Spleen (tissue), 11 donors: ENCODE measurements around the gene ROBO1. TPM values are rescaled to one million over a fixed set of nuclear protein-coding genes. Genes with fewer than 3 reads are reported as not detected.

Experiments used
- DNase-seq: peaks from one replicate; pipeline ENCODE4 v3.0.0-alpha.2; 2020
- H3K27ac ChIP-seq, 8 donors: fragments of 200-600 bp; sonication (generic) in 7 of 8; 1 replicate in 4 of 8; 2 replicates in 4 of 8; pipeline versions ENCODE4 v1.5.0 to v1.8.0; 2016 to 2021; ENCODE audit warnings: inconsistent platforms in 4 of 8, mild to moderate bottlenecking in 4 of 8, moderate library complexity in 1 of 8
- H3K27me3 ChIP-seq, 7 donors: fragments of 200-600 bp; sonication (generic) in 6 of 7; replicated peaks in 1 of 7; 1 replicate in 4 of 7; 2 replicates in 3 of 7; pipeline versions ENCODE4 v1.5.0 to v1.8.0; 2016 to 2021; ENCODE audit warnings: inconsistent platforms in 3 of 7, mild to moderate bottlenecking in 1 of 7
- H3K36me3 ChIP-seq, 6 donors: fragments of 200-600 bp; sonication (generic) in 5 of 6; 1 replicate in 4 of 6; 2 replicates in 2 of 6; pipeline versions ENCODE4 v1.5.0 to v1.8.0; 2016 to 2021; ENCODE audit warnings: inconsistent platforms in 2 of 6
- H3K4me1 ChIP-seq, 6 donors: fragments of 200-600 bp; sonication (generic) in 5 of 6; 1 replicate in 3 of 6; 2 replicates in 3 of 6; pipeline versions ENCODE4 v1.5.0 to v1.8.0; 2016 to 2021; ENCODE audit warnings: inconsistent platforms in 3 of 6
- H3K4me3 ChIP-seq, 8 donors: fragments of 200-600 bp; sonication (generic) in 7 of 8; 1 replicate in 4 of 8; 2 replicates in 4 of 8; pipeline versions ENCODE4 v1.5.0 to v1.8.0; 2016 to 2021; ENCODE audit warnings: inconsistent platforms in 4 of 8, mild to moderate bottlenecking in 4 of 8, moderate library complexity in 2 of 8
- H3K9me3 ChIP-seq, 8 donors: fragments of 200-600 bp; sonication (generic) in 7 of 8; 1 replicate in 4 of 8; 2 replicates in 4 of 8; pipeline versions ENCODE4 v1.5.0 to v1.8.0; 2016 to 2021; ENCODE audit warnings: inconsistent platforms in 4 of 8
- POLR2A ChIP-seq, 3 donors: fragments of 450-650 bp; IDR thresholded peaks; one replicate each; pipeline ENCODE4 v1.5.1; 2017; ENCODE audit warnings: antibody characterized with exemption in 3 of 3, mild to moderate bottlenecking in 1 of 3
- POLR2AphosphoS5 ChIP-seq, 3 donors: sonication (generic); formaldehyde crosslinking; IDR thresholded peaks; one replicate each; pipeline ENCODE4 v1.5.1; 2017; ENCODE audit warnings: antibody characterized with exemption in 3 of 3
- WGBS, 5 donors: extraction: QIAGEN DNeasy Blood & Tissue Kit in 3 of 5; methylation state at CpG; one replicate each; pipeline versions ENCODE4 v1.1.5 to v1.1.7; 2013 to 2018; 5-methylcytosine and 5-hydroxymethylcytosine counted together
- intact Hi-C: fragments of 100-400 bp; cut with DNase I; formaldehyde crosslinking; loops from one replicate; pipeline ENCODE4 v1.15.0; 2023; ENCODE audit warnings: low total_unique reads
- polyA plus RNA-seq, 3 donors: library from polyadenylated mRNA; stranded (reverse); fragments of 200-250 nt; gene quantifications; one replicate each; pipeline ENCODE4 v1.2.1, GENCODE V29; 2013
- total RNA-seq, 7 donors: library from RNA; depleted of rRNA in 3 of 7; stranded (reverse); fragments of >200 nt in 3 of 7; fragmentation: NEBNext Ultra II Directional in 4 of 7; extraction: Animal tissue kit (Norgen Biotek cat#: 25700) in 4 of 7; gene quantifications; one replicate each; pipeline versions ENCODE4 v1.1.0 to v1.2.1, GENCODE V29; 2016 to 2021
- TF ChIP-seq, protein P1 (sequence below), 11 experiments: fragments of 200-600 bp in 7 of 11; fragments of 450-650 bp in 4 of 11; sonication (generic) in 4 of 11; IDR thresholded peaks in 8 of 11; conservative IDR thresholded peaks in 3 of 11; 1 replicate in 7 of 11; 2 replicates in 4 of 11; pipeline versions ENCODE4 v1.4.0 to v1.8.0; 2016 to 2021; ENCODE audit warnings: antibody characterized with exemption in 11 of 11, inconsistent platforms in 4 of 11, mild to moderate bottlenecking in 1 of 11
- donor health status: healthy with polysubstance abuse.
- donor health status: DM: no; HTN: no; CAD: no; lungs with moderate emphysema.
- donor health status: DM: no; HTN: no; CAD: no.
- donor health status: Bipolar disorder and iron deficiency.
- donor health status: healthy.
- donor health status: DM: no; HTN: no; CAD: no.
- donor health status: DM: yes; HTN: yes; CAD: no.

The ROBO1 gene
- total and polyA plus RNA-seq, 10 donors, result 3.4 to 37.3 (median 26.0) TPM

GRCh38 chr3:78745847-78746246 lies 1022.0 kb downstream of the ROBO1 start:
- no peak overlapping the region for H3K4me3 ChIP-seq
- no peak for TF ChIP-seq POLR2AphosphoS5 (IDR thresholded peaks at IDR 0.05)
- TF ChIP-seq POLR2A (IDR thresholded peaks at IDR 0.05), result no peak
- TF ChIP-seq, protein P1, sequence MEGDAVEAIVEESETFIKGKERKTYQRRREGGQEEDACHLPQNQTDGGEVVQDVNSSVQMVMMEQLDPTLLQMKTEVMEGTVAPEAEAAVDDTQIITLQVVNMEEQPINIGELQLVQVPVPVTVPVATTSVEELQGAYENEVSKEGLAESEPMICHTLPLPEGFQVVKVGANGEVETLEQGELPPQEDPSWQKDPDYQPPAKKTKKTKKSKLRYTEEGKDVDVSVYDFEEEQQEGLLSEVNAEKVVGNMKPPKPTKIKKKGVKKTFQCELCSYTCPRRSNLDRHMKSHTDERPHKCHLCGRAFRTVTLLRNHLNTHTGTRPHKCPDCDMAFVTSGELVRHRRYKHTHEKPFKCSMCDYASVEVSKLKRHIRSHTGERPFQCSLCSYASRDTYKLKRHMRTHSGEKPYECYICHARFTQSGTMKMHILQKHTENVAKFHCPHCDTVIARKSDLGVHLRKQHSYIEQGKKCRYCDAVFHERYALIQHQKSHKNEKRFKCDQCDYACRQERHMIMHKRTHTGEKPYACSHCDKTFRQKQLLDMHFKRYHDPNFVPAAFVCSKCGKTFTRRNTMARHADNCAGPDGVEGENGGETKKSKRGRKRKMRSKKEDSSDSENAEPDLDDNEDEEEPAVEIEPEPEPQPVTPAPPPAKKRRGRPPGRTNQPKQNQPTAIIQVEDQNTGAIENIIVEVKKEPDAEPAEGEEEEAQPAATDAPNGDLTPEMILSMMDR (IDR thresholded peaks at IDR 0.05 in 8 of 11, conservative IDR thresholded peaks at IDR 0.05 in 3 of 11), result no peak
- H3K27me3 ChIP-seq, result no peaks in the 10 kb centered on the region
- 85 to 96% (median 87%) methylated on average over 5 of the region's 5 CpGs for WGBS, 5 donors
- intact Hi-C loops, result no loop called here
- H3K4me1 ChIP-seq, result no peaks in the 10 kb centered on the region
- no peak for DNase-seq
- no peaks in the 10 kb centered on the region for H3K36me3 ChIP-seq
- H3K9me3 ChIP-seq, result peaks cover 0 to 10% (median 0%) of the 10 kb centered on the region in 8 donors
- H3K27ac ChIP-seq, result no peak overlapping the region

- H3K4me1 ChIP-seq, result no peaks in the 10 kb centered on the region
- 69 to 87% (median 79%) methylated on average over 1 of the region's 1 CpG for WGBS, 5 donors
- H3K4me3 ChIP-seq, result no peak overlapping the region
- no peaks in the 10 kb centered on the region for H3K36me3 ChIP-seq
- no peak overlapping the region for H3K27ac ChIP-seq
- intact Hi-C loops, result no loop called here
- no peak for DNase-seq
- H3K9me3 ChIP-seq, result peaks cover 0 to 13% (median 0%) of the 10 kb centered on the region in 8 donors
- TF ChIP-seq, protein P1 (IDR thresholded peaks at IDR 0.05 in 8 of 11, conservative IDR thresholded peaks at IDR 0.05 in 3 of 11), result no peak
- TF ChIP-seq POLR2AphosphoS5 (IDR thresholded peaks at IDR 0.05) (no peak), POLR2A (IDR thresholded peaks at IDR 0.05) (no peak)
- H3K27me3 ChIP-seq, result no peaks in the 10 kb centered on the region
Measured at GRCh38 chr3:78742491-78742890, 1025.3 kb downstream of the ROBO1 start.

GRCh38 chr3:78742041-78742440 lies 1025.8 kb downstream of the ROBO1 start:
- H3K4me3 ChIP-seq, result no peak overlapping the region
- 68 to 77% (median 73%) methylated on average over 2 of the region's 2 CpGs for WGBS, 5 donors
- H3K27ac ChIP-seq, result no peak overlapping the region
- H3K27me3 ChIP-seq, result no peaks in the 10 kb centered on the region
- DNase-seq, result no peak
- H3K36me3 ChIP-seq, result no peaks in the 10 kb centered on the region
- TF ChIP-seq POLR2AphosphoS5 (IDR thresholded peaks at IDR 0.05), result no peak
- no peak for TF ChIP-seq POLR2A (IDR thresholded peaks at IDR 0.05)
- TF ChIP-seq, protein P1 (IDR thresholded peaks at IDR 0.05 in 8 of 11, conservative IDR thresholded peaks at IDR 0.05 in 3 of 11), result no peak
- intact Hi-C loops, result no loop called here
- H3K4me1 ChIP-seq, result no peaks in the 10 kb centered on the region
- H3K9me3 ChIP-seq, result peaks cover 0 to 13% (median 0%) of the 10 kb centered on the region in 8 donors

DNA sequence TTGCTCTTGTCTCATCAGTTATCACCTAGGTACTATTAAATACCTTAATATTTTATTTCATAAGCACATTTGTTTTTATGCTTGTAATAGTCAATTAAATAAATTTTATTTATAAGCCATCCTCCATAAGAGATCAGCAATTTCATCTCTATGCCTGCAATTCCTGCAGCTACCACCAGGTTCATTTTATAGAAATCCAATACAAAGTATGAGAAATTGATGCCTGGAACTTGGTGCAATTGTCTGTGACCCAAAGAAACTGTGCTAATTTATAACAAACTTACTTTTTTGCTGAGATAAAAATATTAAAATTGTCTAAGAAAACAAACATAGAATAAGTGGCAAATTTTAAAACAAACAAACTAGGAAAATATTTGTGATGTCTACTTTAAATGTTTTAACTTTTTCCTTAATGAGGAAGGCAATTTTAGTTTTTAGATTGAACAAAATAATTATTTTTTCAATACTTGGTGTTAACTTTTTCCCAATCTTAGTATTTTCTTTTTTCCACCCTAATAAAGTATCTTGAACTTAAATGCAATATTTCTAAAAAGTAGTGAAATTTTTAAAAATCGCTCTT lies 1026.6 kb downstream of the ROBO1 start:
- WGBS, 5 donors, result 89 to 98% (median 93%) methylated on average over 1 of the region's 1 CpG
- DNase-seq, result no peak
- no peaks in the 10 kb centered on the region for H3K36me3 ChIP-seq
- no peak overlapping the region for H3K4me3 ChIP-seq
- H3K9me3 ChIP-seq, result peaks cover 0 to 18% (median 0%) of the 10 kb centered on the region in 8 donors
- TF ChIP-seq, protein P1 (IDR thresholded peaks at IDR 0.05 in 8 of 11, conservative IDR thresholded peaks at IDR 0.05 in 3 of 11), result peak in 6 of 11 experiments; percentile 6 to 47 (median 36)
- no peak for TF ChIP-seq POLR2AphosphoS5 (IDR thresholded peaks at IDR 0.05)
- H3K4me1 ChIP-seq, result no peaks in the 10 kb centered on the region
- no peaks in the 10 kb centered on the region for H3K27me3 ChIP-seq
- no peak overlapping the region for H3K27ac ChIP-seq
- intact Hi-C loops, result no loop called here
